HG02885 (cell line): ENCODE measurements around the gene EFCAB12.

Experiments used
- ATAC-seq: cut with Tn5 transposase; IDR thresholded peaks from one replicate; pipeline ENCODE4 v1.9.1; 2021; ENCODE audit warnings: mild to moderate bottlenecking; ENCODE audit not compliant: unreplicated experiment, poor library complexity

EFCAB12 gene

GRCh38 chr3:129446926-129447325, 18.5 kb upstream of the EFCAB12 start:
- ATAC-seq: no peak

- ATAC-seq: no peak
Measured at GRCh38 chr3:129445471-129445870, 17.0 kb upstream of the EFCAB12 start.

- no peak for ATAC-seq
Measured at GRCh38 chr3:129442947-129443346, 14.5 kb upstream of the EFCAB12 start.

- ATAC-seq: no peak
Measured at GRCh38 chr3:129442486-129442885, 14.1 kb upstream of the EFCAB12 start.

GRCh38 chr3:129441782-129442181, 13.3 kb upstream of the EFCAB12 start:
- no peak for ATAC-seq

GRCh38 chr3:129441215-129441614, 12.8 kb upstream of the EFCAB12 start:
- ATAC-seq: no peak

GRCh38 chr3:129440618-129441190, 12.3 kb upstream of the EFCAB12 start:
- no peak for ATAC-seq

GRCh38 chr3:129439817-129440617, 11.6 kb upstream of the EFCAB12 start, which contains the start of the genes IFT122 and MBD4:
IFT122 (plus strand) TSS chr3:129440224; CDS start chr3:129440331, 107 bp downstream.
MBD4 (minus strand) TSS chr3:129439948; CDS start chr3:129439833, 115 bp downstream.
- ATAC-seq: peak; percentile 84

GRCh38 chr3:129439226-129439816, 10.9 kb upstream of the EFCAB12 start:
- ATAC-seq: peak; percentile 15

GRCh38 chr3:129435367-129435766, 6.9 kb upstream of the EFCAB12 start:
- ATAC-seq: no peak

- ATAC-seq: no peak
Measured at GRCh38 chr3:129434140-129434539, 5.7 kb upstream of the EFCAB12 start.

- no peak for ATAC-seq
Measured at GRCh38 chr3:129433565-129433964, 5.1 kb upstream of the EFCAB12 start.

- ATAC-seq: no peak
Measured at GRCh38 chr3:129432671-129433070, 4.2 kb upstream of the EFCAB12 start.

GRCh38 chr3:129432036-129432435, 3.6 kb upstream of the EFCAB12 start:
- no peak for ATAC-seq

- no peak for ATAC-seq
Measured at GRCh38 chr3:129429602-129430001, 1.2 kb upstream of the EFCAB12 start.

- no peak for ATAC-seq
Measured at GRCh38 chr3:129429080-129429451, 630 bp upstream of the EFCAB12 start.

GRCh38 chr3:129428007-129428375, 445 bp downstream of the EFCAB12 start:
- ATAC-seq: no peak

GRCh38 chr3:129425619-129426018, 2.8 kb downstream of the EFCAB12 start:
- ATAC-seq: no peak

- no peak for ATAC-seq
Measured at GRCh38 chr3:129425213-129425612, 3.2 kb downstream of the EFCAB12 start.

GRCh38 chr3:129424185-129424841, 4.1 kb downstream of the EFCAB12 start:
- ATAC-seq: peak; percentile 68

- no peak for ATAC-seq
Measured at GRCh38 chr3:129422897-129423296, 5.5 kb downstream of the EFCAB12 start.
